ENCODE measurements around the gene CILP.

DNA sequence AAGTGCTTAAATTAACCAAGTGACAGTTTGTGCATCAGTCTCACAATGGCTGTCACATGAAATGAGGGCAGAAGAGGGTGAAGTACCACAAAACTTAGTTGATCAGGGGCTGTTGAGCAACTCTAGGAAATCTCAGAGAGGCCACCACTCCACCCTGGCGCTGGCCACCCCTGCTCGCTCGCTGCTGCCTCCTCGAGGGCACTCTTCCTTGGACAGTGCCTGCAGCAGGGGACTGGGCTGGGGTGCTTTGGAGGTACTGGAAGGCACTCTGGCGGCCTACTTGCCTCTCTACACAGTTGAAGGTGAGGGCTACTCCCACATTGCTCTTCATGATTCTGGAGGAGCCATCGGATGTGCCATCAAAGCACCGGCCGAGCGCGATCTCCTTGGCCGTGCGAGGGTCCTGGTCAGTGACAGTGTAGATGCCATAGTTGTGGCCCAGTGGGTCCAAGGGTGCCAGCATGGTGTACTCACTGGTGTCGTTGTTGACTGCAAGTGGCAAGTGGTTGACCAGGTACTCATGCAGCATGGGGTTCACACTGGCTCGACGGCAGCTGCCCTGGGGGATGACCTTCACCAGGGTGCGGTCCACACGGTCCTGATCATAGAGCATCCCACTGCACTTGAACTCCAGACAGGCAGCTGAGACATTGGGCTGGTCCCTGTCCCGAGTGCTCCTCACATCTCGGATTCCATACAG, 14.5 kb downstream of the CILP start:
- TF ChIP-seq, protein P1, sequence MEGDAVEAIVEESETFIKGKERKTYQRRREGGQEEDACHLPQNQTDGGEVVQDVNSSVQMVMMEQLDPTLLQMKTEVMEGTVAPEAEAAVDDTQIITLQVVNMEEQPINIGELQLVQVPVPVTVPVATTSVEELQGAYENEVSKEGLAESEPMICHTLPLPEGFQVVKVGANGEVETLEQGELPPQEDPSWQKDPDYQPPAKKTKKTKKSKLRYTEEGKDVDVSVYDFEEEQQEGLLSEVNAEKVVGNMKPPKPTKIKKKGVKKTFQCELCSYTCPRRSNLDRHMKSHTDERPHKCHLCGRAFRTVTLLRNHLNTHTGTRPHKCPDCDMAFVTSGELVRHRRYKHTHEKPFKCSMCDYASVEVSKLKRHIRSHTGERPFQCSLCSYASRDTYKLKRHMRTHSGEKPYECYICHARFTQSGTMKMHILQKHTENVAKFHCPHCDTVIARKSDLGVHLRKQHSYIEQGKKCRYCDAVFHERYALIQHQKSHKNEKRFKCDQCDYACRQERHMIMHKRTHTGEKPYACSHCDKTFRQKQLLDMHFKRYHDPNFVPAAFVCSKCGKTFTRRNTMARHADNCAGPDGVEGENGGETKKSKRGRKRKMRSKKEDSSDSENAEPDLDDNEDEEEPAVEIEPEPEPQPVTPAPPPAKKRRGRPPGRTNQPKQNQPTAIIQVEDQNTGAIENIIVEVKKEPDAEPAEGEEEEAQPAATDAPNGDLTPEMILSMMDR (IDR thresholded peaks at IDR 0.05), result no peak
- TF ChIP-seq POLR2A (IDR thresholded peaks at IDR 0.05) (no peak), POLR2AphosphoS5 (IDR thresholded peaks at IDR 0.05) (no peak), EP300 (IDR thresholded peaks at IDR 0.05) (no peak)

Data from stomach (tissue), 4 donors.